ENCODE results near the gene ACTR1B. TPM values are rescaled to one million over a fixed set of nuclear protein-coding genes. Genes with fewer than 3 reads are reported as not detected.

ACTR1B gene
- total RNA-seq, 1 donor from 2014 or later: 35.6 TPM

DNA sequence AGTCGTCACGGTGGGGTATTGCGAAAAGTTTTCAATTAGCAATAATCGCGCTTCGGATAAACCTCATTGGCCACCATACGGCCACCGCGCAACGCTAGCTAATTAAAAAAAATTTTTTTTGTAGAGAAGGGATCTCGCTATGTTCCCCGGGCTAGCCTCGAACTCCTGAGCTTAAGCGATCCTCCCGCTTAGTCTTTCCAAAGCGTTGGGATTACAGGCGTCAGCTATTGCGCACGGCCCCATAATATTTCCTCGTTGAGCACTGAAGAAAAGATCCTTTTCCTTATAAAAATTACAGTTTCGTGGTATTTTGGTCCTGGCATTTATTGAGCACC is 759 bp upstream of the ACTR1B start:
- no peak for FAIRE-seq

DNA sequence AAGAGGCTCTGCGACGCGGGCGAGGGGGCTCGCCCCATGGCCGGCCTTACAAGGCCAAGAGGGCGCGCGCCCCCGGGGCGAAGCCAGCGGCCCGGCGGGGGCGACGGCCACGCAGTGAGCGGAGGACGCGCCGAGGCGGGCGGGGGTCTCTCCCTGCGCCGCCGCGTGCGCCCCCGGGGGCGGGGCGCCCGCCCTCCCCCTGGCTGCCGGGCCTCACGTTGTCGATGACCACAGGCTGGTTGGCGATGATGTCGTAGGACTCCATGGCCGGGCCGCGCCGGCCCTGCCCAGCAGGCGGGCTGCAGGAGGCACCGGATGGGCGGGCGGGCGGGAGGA is 250 bp downstream of the ACTR1B start:
- H3K4me2 ChIP-seq (ENCODE audit: low read length): peak overlapping the region; percentile 94
- peak overlapping the region; percentile 79 for H3K4me3 ChIP-seq (ENCODE audit: insufficient read depth, low read depth, low read length)
- no peak overlapping the region for H3K27ac Mint-ChIP-seq (ENCODE audit: unreplicated experiment)
- H3K27me3 ChIP-seq (ENCODE audit: insufficient read depth, low read length): no peaks in the 10 kb centered on the region
- peaks cover 29% of the 10 kb centered on the region for H3K4me1 Mint-ChIP-seq (ENCODE audit: low read depth, unreplicated experiment)
- peak overlapping the region; percentile 27 for H2AFZ ChIP-seq (ENCODE audit: low read depth, low read length)
- H4K20me1 ChIP-seq (ENCODE audit: insufficient read depth, low read length): peaks cover 24% of the 10 kb centered on the region
- FAIRE-seq (no peak), DNase-seq (ENCODE audit: low read depth) (no peak)
- peaks cover 4% of the 10 kb centered on the region for H3K36me3 ChIP-seq (ENCODE audit: insufficient read depth, low read length)
- H3K79me2 ChIP-seq (ENCODE audit: insufficient read depth, low read length): peaks cover 35% of the 10 kb centered on the region
- no peaks in the 10 kb centered on the region for H3K36me3 Mint-ChIP-seq (ENCODE audit: low read depth, unreplicated experiment)
- peak overlapping the region; percentile 87 for H3K9ac ChIP-seq (ENCODE audit: low read length)
- TF ChIP-seq CTCF (IDR thresholded peaks at IDR 0.05; ENCODE audit: insufficient read depth, low read depth, low read length) (no peak), EZH2 (IDR thresholded peaks at IDR 0.05; ENCODE audit: insufficient read depth, low read length) (no peak)
- H3K9me3 ChIP-seq (ENCODE audit: insufficient read depth, low read depth, low read length): no peaks in the 10 kb centered on the region
- no peaks in the 10 kb centered on the region for H3K27me3 Mint-ChIP-seq (ENCODE audit: low read depth, unreplicated experiment)
- H3K4me3 Mint-ChIP-seq (ENCODE audit: unreplicated experiment): peak overlapping the region; percentile 94
- peaks cover 26% of the 10 kb centered on the region for H3K4me1 ChIP-seq (ENCODE audit: insufficient read depth, low read length)
- peak overlapping the region; percentile 93 for H3K27ac ChIP-seq (ENCODE audit: low read depth, low read length)
- no peaks in the 10 kb centered on the region for H3K9me3 Mint-ChIP-seq (ENCODE audit: unreplicated experiment)

More for the DNA sequence above, 759 bp upstream of the ACTR1B start:
- Mint-ChIP-seq H3K4me1 (ENCODE audit: low read depth, unreplicated experiment) (peaks cover 29% of the 10 kb centered on the region), H3K4me3 (ENCODE audit: unreplicated experiment) (peak overlapping the region; percentile 90), H3K36me3 (ENCODE audit: low read depth, unreplicated experiment) (no peaks in the 10 kb centered on the region), H3K9me3 (ENCODE audit: unreplicated experiment) (no peaks in the 10 kb centered on the region), H3K27me3 (ENCODE audit: low read depth, unreplicated experiment) (no peaks in the 10 kb centered on the region), H3K27ac (ENCODE audit: unreplicated experiment) (peak overlapping the region; percentile 92)
- no peak for TF ChIP-seq CTCF (IDR thresholded peaks at IDR 0.05; ENCODE audit: insufficient read depth, low read depth, low read length)
- TF ChIP-seq EZH2 (IDR thresholded peaks at IDR 0.05; ENCODE audit: insufficient read depth, low read length): no peak
- peaks cover 30% of the 10 kb centered on the region for H3K79me2 ChIP-seq (ENCODE audit: insufficient read depth, low read length)
- no peak for DNase-seq (ENCODE audit: low read depth)
- no peaks in the 10 kb centered on the region for H3K9me3 ChIP-seq (ENCODE audit: insufficient read depth, low read depth, low read length)
- peak overlapping the region; percentile 79 for H3K4me3 ChIP-seq (ENCODE audit: insufficient read depth, low read depth, low read length)
- H3K27ac ChIP-seq (ENCODE audit: low read depth, low read length): peak overlapping the region; percentile 93
- H2AFZ ChIP-seq (ENCODE audit: low read depth, low read length): peak overlapping the region; percentile 87
- H3K27me3 ChIP-seq (ENCODE audit: insufficient read depth, low read length): no peaks in the 10 kb centered on the region
- peaks cover 26% of the 10 kb centered on the region for H3K4me1 ChIP-seq (ENCODE audit: insufficient read depth, low read length)
- H4K20me1 ChIP-seq (ENCODE audit: insufficient read depth, low read length): peaks cover 22% of the 10 kb centered on the region
- peak overlapping the region; percentile 90 for H3K4me2 ChIP-seq (ENCODE audit: low read length)
- no peaks in the 10 kb centered on the region for H3K36me3 ChIP-seq (ENCODE audit: insufficient read depth, low read length)
- peak overlapping the region; percentile 87 for H3K9ac ChIP-seq (ENCODE audit: low read length)

GRCh38 chr2:97662895-97663625 is 784 bp downstream of the ACTR1B start:
- Histone ChIP-seq H3K4me2 (ENCODE audit: low read length) (peak overlapping the region; percentile 94), H3K27me3 (ENCODE audit: insufficient read depth, low read length) (no peaks in the 10 kb centered on the region), H3K9me3 (ENCODE audit: insufficient read depth, low read depth, low read length) (no peaks in the 10 kb centered on the region), H2AFZ (ENCODE audit: low read depth, low read length) (peak overlapping the region; percentile 27), H3K79me2 (ENCODE audit: insufficient read depth, low read length) (peaks cover 35% of the 10 kb centered on the region), H3K36me3 (ENCODE audit: insufficient read depth, low read length) (peaks cover 6% of the 10 kb centered on the region), H4K20me1 (ENCODE audit: insufficient read depth, low read length) (peaks cover 24% of the 10 kb centered on the region), H3K4me1 (ENCODE audit: insufficient read depth, low read length) (peaks cover 26% of the 10 kb centered on the region), H3K27ac (ENCODE audit: low read depth, low read length) (peak overlapping the region; percentile 93), H3K4me3 (ENCODE audit: insufficient read depth, low read depth, low read length) (peak overlapping the region; percentile 79), H3K9ac (ENCODE audit: low read length) (peak overlapping the region; percentile 87)
- peak overlapping the region; percentile 99 for H3K27ac Mint-ChIP-seq (ENCODE audit: unreplicated experiment)
- no peaks in the 10 kb centered on the region for H3K9me3 Mint-ChIP-seq (ENCODE audit: unreplicated experiment)
- H3K36me3 Mint-ChIP-seq (ENCODE audit: low read depth, unreplicated experiment): peaks cover 5% of the 10 kb centered on the region
- DNase-seq (ENCODE audit: low read depth) (peak; percentile 89), FAIRE-seq (no peak)
- no peaks in the 10 kb centered on the region for H3K27me3 Mint-ChIP-seq (ENCODE audit: low read depth, unreplicated experiment)
- TF ChIP-seq CTCF (IDR thresholded peaks at IDR 0.05; ENCODE audit: insufficient read depth, low read depth, low read length): no peak
- TF ChIP-seq EZH2 (IDR thresholded peaks at IDR 0.05; ENCODE audit: insufficient read depth, low read length): no peak
- peaks cover 29% of the 10 kb centered on the region for H3K4me1 Mint-ChIP-seq (ENCODE audit: low read depth, unreplicated experiment)
- peak overlapping the region; percentile 94 for H3K4me3 Mint-ChIP-seq (ENCODE audit: unreplicated experiment)

All from astrocyte (in vitro differentiated cells and primary cell).